Measurements from ENCODE around the gene BARX2. TPM values are rescaled to one million over a fixed set of nuclear protein-coding genes. Genes with fewer than 3 reads are reported as not detected.

Gene BARX2
- total and polyA plus RNA-seq, 2 donors (not counting 1 experiment from before 2014, with no cell fraction given), result not detected

DNA sequence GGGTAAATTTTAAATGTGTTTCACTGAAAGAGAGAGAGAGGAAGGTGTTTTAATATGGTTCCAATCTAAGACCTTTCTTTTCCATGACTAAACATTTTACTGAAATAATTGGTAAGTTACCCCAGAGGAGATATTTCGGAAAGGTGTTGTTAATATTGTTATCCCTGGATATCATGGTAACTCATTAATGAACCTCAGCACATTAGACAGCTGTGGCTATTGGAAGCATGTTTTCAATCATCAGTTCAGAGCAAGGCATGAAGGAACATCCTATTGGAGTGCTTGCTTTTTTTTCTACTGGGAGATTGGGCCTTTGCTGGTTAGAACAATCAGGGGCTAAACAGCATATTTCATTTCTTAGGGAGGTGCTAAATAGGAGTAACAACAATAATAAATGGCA lies 11.8 kb downstream of the BARX2 start:
- no peak for ATAC-seq (ENCODE audit: low read depth)
- H3K9me3 ChIP-seq (ENCODE audit: control extremely low read depth in 1 of 3, control insufficient read depth in 2 of 3, insufficient read depth in 1 of 3, low read length in 2 of 3), result no peaks in the 10 kb centered on the region
- ChIA-PET CTCF (no interaction called here), POLR2A (no interaction called here)
- no peaks in the 10 kb centered on the region for H4K20me1 ChIP-seq (ENCODE audit: control insufficient read depth, insufficient read depth, low read length, poor library complexity, severe bottlenecking)
- no peak overlapping the region for H2AFZ ChIP-seq (ENCODE audit: insufficient read depth, low read depth, low read length, poor library complexity, severe bottlenecking)
- TF ChIP-seq, protein P1, sequence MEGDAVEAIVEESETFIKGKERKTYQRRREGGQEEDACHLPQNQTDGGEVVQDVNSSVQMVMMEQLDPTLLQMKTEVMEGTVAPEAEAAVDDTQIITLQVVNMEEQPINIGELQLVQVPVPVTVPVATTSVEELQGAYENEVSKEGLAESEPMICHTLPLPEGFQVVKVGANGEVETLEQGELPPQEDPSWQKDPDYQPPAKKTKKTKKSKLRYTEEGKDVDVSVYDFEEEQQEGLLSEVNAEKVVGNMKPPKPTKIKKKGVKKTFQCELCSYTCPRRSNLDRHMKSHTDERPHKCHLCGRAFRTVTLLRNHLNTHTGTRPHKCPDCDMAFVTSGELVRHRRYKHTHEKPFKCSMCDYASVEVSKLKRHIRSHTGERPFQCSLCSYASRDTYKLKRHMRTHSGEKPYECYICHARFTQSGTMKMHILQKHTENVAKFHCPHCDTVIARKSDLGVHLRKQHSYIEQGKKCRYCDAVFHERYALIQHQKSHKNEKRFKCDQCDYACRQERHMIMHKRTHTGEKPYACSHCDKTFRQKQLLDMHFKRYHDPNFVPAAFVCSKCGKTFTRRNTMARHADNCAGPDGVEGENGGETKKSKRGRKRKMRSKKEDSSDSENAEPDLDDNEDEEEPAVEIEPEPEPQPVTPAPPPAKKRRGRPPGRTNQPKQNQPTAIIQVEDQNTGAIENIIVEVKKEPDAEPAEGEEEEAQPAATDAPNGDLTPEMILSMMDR (IDR thresholded peaks at IDR 0.05), result no peak
- no peak for TF ChIP-seq EZH2 (IDR thresholded peaks at IDR 0.05; ENCODE audit: borderline replicate concordance, insufficient read depth, low read depth, low read length, poor library complexity, severe bottlenecking)
- peaks cover 0 to 3% (median 0%) of the 10 kb centered on the region in 4 experiments for H3K27me3 ChIP-seq (replicated peaks in 1 of 4; ENCODE audit: control extremely low read depth in 1 of 4, control insufficient read depth in 3 of 4, insufficient read depth in 4 of 4, low read length in 3 of 4)
- H3K4me1 Mint-ChIP-seq, result no peaks in the 10 kb centered on the region
- no peak overlapping the region for H3K4me3 Mint-ChIP-seq
- no peaks in the 10 kb centered on the region for H3K36me3 ChIP-seq (replicated peaks in 1 of 2; ENCODE audit: control extremely low read depth in 1 of 2, control insufficient read depth in 1 of 2, extremely low read depth in 1 of 2, insufficient read depth in 2 of 2, low read length in 1 of 2)
- no peak overlapping the region for H3K27ac Mint-ChIP-seq
- H3K4me2 ChIP-seq (replicated peaks; ENCODE audit: low read depth, low read length, poor library complexity, severe bottlenecking), result no peak overlapping the region
- H3K9ac ChIP-seq (ENCODE audit: low read length), result no peak overlapping the region
- intact Hi-C loops (cut with micrococcal nuclease), result no loop called here
- no peak overlapping the region for H3K27ac ChIP-seq (ENCODE audit: low read length in 2 of 2)
- peaks cover 49% of the 10 kb centered on the region for H3K27me3 Mint-ChIP-seq
- H3K9me3 Mint-ChIP-seq (ENCODE audit: insufficient read depth), result no peaks in the 10 kb centered on the region
- no peak for DNase-seq
- WGBS (ENCODE audit: insufficient coverage), result no CpG with 5 or more reads among the region's 1 CpG
- no peak overlapping the region for H3K4me3 ChIP-seq (ENCODE audit: control extremely low read depth in 1 of 5, extremely low read depth in 1 of 5, insufficient read depth in 1 of 5, low read depth in 2 of 5, low read length in 4 of 5)
- H3K4me1 ChIP-seq (ENCODE audit: control insufficient read depth in 2 of 2, insufficient read depth in 2 of 2, low read length in 2 of 2), result no peaks in the 10 kb centered on the region
- no peaks in the 10 kb centered on the region for H3K79me2 ChIP-seq (ENCODE audit: control insufficient read depth, insufficient read depth, low read length)

- no peaks in the 10 kb centered on the region for H4K20me1 ChIP-seq (ENCODE audit: control insufficient read depth, insufficient read depth, low read length, poor library complexity, severe bottlenecking)
- Mint-ChIP-seq H3K4me3 (no peak overlapping the region), H3K9me3 (ENCODE audit: insufficient read depth) (no peaks in the 10 kb centered on the region), H3K27me3 (peaks cover 38% of the 10 kb centered on the region), H3K27ac (no peak overlapping the region), H3K4me1 (no peaks in the 10 kb centered on the region)
- ChIA-PET POLR2A (no interaction called here), CTCF (no interaction called here)
- H3K4me2 ChIP-seq (replicated peaks; ENCODE audit: low read depth, low read length, poor library complexity, severe bottlenecking), result no peak overlapping the region
- no peaks in the 10 kb centered on the region for H3K36me3 ChIP-seq (replicated peaks in 1 of 2; ENCODE audit: control extremely low read depth in 1 of 2, control insufficient read depth in 1 of 2, extremely low read depth in 1 of 2, insufficient read depth in 2 of 2, low read length in 1 of 2)
- ATAC-seq (ENCODE audit: low read depth), result no peak
- no peak overlapping the region for H3K4me3 ChIP-seq (ENCODE audit: control extremely low read depth in 1 of 5, extremely low read depth in 1 of 5, insufficient read depth in 1 of 5, low read depth in 2 of 5, low read length in 4 of 5)
- WGBS (ENCODE audit: insufficient coverage), result no CpG with 5 or more reads among the region's 2 CpGs
- no peak overlapping the region for H2AFZ ChIP-seq (ENCODE audit: insufficient read depth, low read depth, low read length, poor library complexity, severe bottlenecking)
- intact Hi-C loops (cut with micrococcal nuclease), result no loop called here
- no peak overlapping the region for H3K9ac ChIP-seq (ENCODE audit: low read length)
- no peaks in the 10 kb centered on the region for H3K9me3 ChIP-seq (ENCODE audit: control extremely low read depth in 1 of 3, control insufficient read depth in 2 of 3, insufficient read depth in 1 of 3, low read length in 2 of 3)
- DNase-seq, result no peak
- H3K27me3 ChIP-seq (replicated peaks in 1 of 4; ENCODE audit: control extremely low read depth in 1 of 4, control insufficient read depth in 3 of 4, insufficient read depth in 4 of 4, low read length in 3 of 4), result peaks cover 0 to 3% (median 0%) of the 10 kb centered on the region in 4 experiments
- H3K79me2 ChIP-seq (ENCODE audit: control insufficient read depth, insufficient read depth, low read length), result no peaks in the 10 kb centered on the region
- no peak for TF ChIP-seq EZH2 (IDR thresholded peaks at IDR 0.05; ENCODE audit: borderline replicate concordance, insufficient read depth, low read depth, low read length, poor library complexity, severe bottlenecking)
- TF ChIP-seq, protein P1 (IDR thresholded peaks at IDR 0.05), result no peak
- no peak overlapping the region for H3K27ac ChIP-seq (ENCODE audit: low read length in 2 of 2)
- no peaks in the 10 kb centered on the region for H3K4me1 ChIP-seq (ENCODE audit: control insufficient read depth in 2 of 2, insufficient read depth in 2 of 2, low read length in 2 of 2)
Observed at GRCh38 chr11:129388824-129389223, 13.2 kb downstream of the BARX2 start.
